IPS-NIHi7 (cell line): ENCODE data around the gene CACNA1C.
"Not testable (repeated sequence)": the region's sequence is repeated elsewhere in the genome, so short reads cannot be mapped to it uniquely, and the experiment has no call there.

Source experiments
- DNase-seq: peaks from one replicate; pipeline ENCODE4 v3.0.0; 2012; ENCODE audit warnings: mixed read lengths; ENCODE audit errors: extremely low spot score

CACNA1C gene

GRCh38 chr12:2481346-2481745 lies 428.6 kb downstream of the CACNA1C start:
- no peak for DNase-seq

GRCh38 chr12:2481951-2482350 lies 429.2 kb downstream of the CACNA1C start:
- DNase-seq, result no peak

GRCh38 chr12:2482938-2483660 lies 430.3 kb downstream of the CACNA1C start:
- DNase-seq, result no peak

- no peak for DNase-seq
These were observed 430.9 kb downstream of the CACNA1C start for GRCh38 chr12:2483713-2484112.

GRCh38 chr12:2484141-2484776 lies 431.5 kb downstream of the CACNA1C start:
- DNase-seq, result no peak

GRCh38 chr12:2485681-2486080 lies 432.9 kb downstream of the CACNA1C start:
- DNase-seq, result no peak

- no peak for DNase-seq
These were observed 434.0 kb downstream of the CACNA1C start for GRCh38 chr12:2486796-2487195.

- no peak for DNase-seq
These were observed 434.5 kb downstream of the CACNA1C start for GRCh38 chr12:2487278-2487677.

- DNase-seq, result no peak
These were observed 435.3 kb downstream of the CACNA1C start for GRCh38 chr12:2488131-2488530.

GRCh38 chr12:2488596-2488995 lies 435.8 kb downstream of the CACNA1C start:
- no peak for DNase-seq

- peak; percentile 31 for DNase-seq
These were observed 436.5 kb downstream of the CACNA1C start for GRCh38 chr12:2489275-2489674.

- DNase-seq, result no peak
These were observed 438.0 kb downstream of the CACNA1C start for GRCh38 chr12:2490831-2491230.

- not testable (repeated sequence) for DNase-seq
These were observed 438.6 kb downstream of the CACNA1C start for GRCh38 chr12:2491349-2491748.

- no peak for DNase-seq
These were observed 439.4 kb downstream of the CACNA1C start for GRCh38 chr12:2492236-2492635.

GRCh38 chr12:2493086-2493485 lies 440.3 kb downstream of the CACNA1C start:
- DNase-seq, result no peak

GRCh38 chr12:2494486-2495192 lies 441.9 kb downstream of the CACNA1C start:
- no peak for DNase-seq

- DNase-seq, result no peak
These were observed 442.8 kb downstream of the CACNA1C start for GRCh38 chr12:2495417-2496112.

- DNase-seq, result no peak
These were observed 446.2 kb downstream of the CACNA1C start for GRCh38 chr12:2498964-2499500.

GRCh38 chr12:2501464-2502191 lies 448.8 kb downstream of the CACNA1C start:
- no peak for DNase-seq

GRCh38 chr12:2503036-2503435 lies 450.2 kb downstream of the CACNA1C start:
- no peak for DNase-seq

- DNase-seq, result no peak
These were observed 451.0 kb downstream of the CACNA1C start for GRCh38 chr12:2503762-2504161.
